ENCODE measurements around the gene P4HA2. TPM values are rescaled to one million over a fixed set of nuclear protein-coding genes. Genes with fewer than 3 reads are reported as not detected.

P4HA2 gene
- total and polyA plus RNA-seq, 10 donors = 2.7 to 38.1 (median 12.9) TPM

- Histone ChIP-seq H3K36me3 (peaks cover 0 to 52% (median 0%) of the 10 kb centered on the region in 6 donors), H3K4me3 (no peak overlapping the region), H3K9me3 (no peaks in the 10 kb centered on the region), H3K27me3 (replicated peaks in 1 of 7) (no peaks in the 10 kb centered on the region), H3K4me1 (no peaks in the 10 kb centered on the region), H3K27ac (peak overlapping the region in 1 of 8 donors; percentile 1)
- WGBS, 5 donors = 47 to 68% (median 63%) methylated on average over 1 of the region's 1 CpG
- TF ChIP-seq POLR2A (IDR thresholded peaks at IDR 0.05) (no peak), CTCF (IDR thresholded peaks at IDR 0.05 in 8 of 11, conservative IDR thresholded peaks at IDR 0.05 in 3 of 11) (no peak), POLR2AphosphoS5 (IDR thresholded peaks at IDR 0.05) (no peak)
- DNase-seq = no peak
- intact Hi-C loops (cut with DNase I; ENCODE audit: low total_unique reads) = no loop called here
Observed at GRCh38 chr5:132211787-132212186, 15.9 kb downstream of the P4HA2 start.

- 86 to 97% (median 93%) methylated on average over 1 of the region's 1 CpG for WGBS, 5 donors
- no peak for DNase-seq
- H3K4me1 ChIP-seq = no peaks in the 10 kb centered on the region
- intact Hi-C loops (cut with DNase I; ENCODE audit: low total_unique reads) = no loop called here
- H3K27ac ChIP-seq = peak overlapping the region in 1 of 8 donors; percentile 19
- H3K4me3 ChIP-seq = no peak overlapping the region
- H3K9me3 ChIP-seq = no peaks in the 10 kb centered on the region
- TF ChIP-seq POLR2AphosphoS5 (IDR thresholded peaks at IDR 0.05) = no peak
- TF ChIP-seq POLR2A (IDR thresholded peaks at IDR 0.05) = no peak
- no peak for TF ChIP-seq CTCF (IDR thresholded peaks at IDR 0.05 in 8 of 11, conservative IDR thresholded peaks at IDR 0.05 in 3 of 11)
- peaks cover 0 to 51% (median 0%) of the 10 kb centered on the region in 6 donors for H3K36me3 ChIP-seq
- no peaks in the 10 kb centered on the region for H3K27me3 ChIP-seq (replicated peaks in 1 of 7)
Observed at GRCh38 chr5:132210944-132211343, 16.7 kb downstream of the P4HA2 start.

DNA sequence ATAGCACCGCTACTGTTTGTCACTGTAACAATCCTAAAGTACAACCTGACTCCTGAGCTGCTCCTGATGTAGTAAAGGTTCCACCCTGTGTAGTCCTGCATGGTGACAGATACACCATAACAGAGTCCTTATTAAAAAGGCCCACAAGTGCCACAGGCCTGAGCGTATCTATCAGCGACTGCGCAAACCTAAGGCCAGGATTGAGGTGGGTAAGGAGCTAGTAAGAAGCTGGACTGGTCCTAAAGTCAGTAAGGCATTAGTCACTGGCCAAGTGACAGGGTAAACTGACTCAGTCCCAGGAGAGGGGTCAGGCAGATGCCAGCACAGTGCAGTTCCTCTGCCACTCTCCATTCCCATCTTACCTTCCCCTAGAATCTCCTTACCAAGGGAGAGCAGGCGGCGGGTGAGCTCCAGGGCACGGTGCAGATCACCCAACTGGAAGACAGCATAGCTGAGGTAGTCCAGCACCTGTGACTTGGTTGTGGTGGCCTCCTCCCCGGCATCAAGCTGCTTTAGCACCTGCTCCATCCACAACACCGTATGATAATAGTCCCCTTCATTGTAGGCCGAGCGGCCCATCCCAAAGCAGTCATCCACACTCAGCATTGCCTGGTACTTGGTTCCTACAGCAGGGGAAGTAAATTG lies 17.6 kb downstream of the P4HA2 start:
- Histone ChIP-seq H3K4me3 (no peak overlapping the region), H3K27ac (no peak overlapping the region), H3K4me1 (no peaks in the 10 kb centered on the region), H3K36me3 (peaks cover 0 to 51% (median 0%) of the 10 kb centered on the region in 6 donors), H3K27me3 (replicated peaks in 1 of 7) (no peaks in the 10 kb centered on the region), H3K9me3 (no peaks in the 10 kb centered on the region)
- 95 to 99% (median 96%) methylated on average over 11 of the region's 11 CpGs for WGBS, 5 donors
- TF ChIP-seq CTCF (IDR thresholded peaks at IDR 0.05 in 8 of 11, conservative IDR thresholded peaks at IDR 0.05 in 3 of 11) = no peak
- TF ChIP-seq POLR2AphosphoS5 (IDR thresholded peaks at IDR 0.05) = no peak
- no peak for DNase-seq
- intact Hi-C loops (cut with DNase I; ENCODE audit: low total_unique reads) = no loop called here

GRCh38 chr5:132209131-132209530 lies 18.5 kb downstream of the P4HA2 start:
- no peak overlapping the region for H3K4me3 ChIP-seq
- WGBS, 5 donors = 42 to 61% (median 49%) methylated on average over 9 of the region's 9 CpGs
- no peak for DNase-seq
- H3K27ac ChIP-seq = no peak overlapping the region
- H3K27me3 ChIP-seq (replicated peaks in 1 of 7) = no peaks in the 10 kb centered on the region
- TF ChIP-seq CTCF (IDR thresholded peaks at IDR 0.05 in 8 of 11, conservative IDR thresholded peaks at IDR 0.05 in 3 of 11) (no peak), POLR2A (IDR thresholded peaks at IDR 0.05) (no peak), POLR2AphosphoS5 (IDR thresholded peaks at IDR 0.05) (no peak)
- H3K9me3 ChIP-seq = no peaks in the 10 kb centered on the region
- H3K36me3 ChIP-seq = peaks cover 0 to 56% (median 0%) of the 10 kb centered on the region in 6 donors
- intact Hi-C loops (cut with DNase I; ENCODE audit: low total_unique reads) = no loop called here
- H3K4me1 ChIP-seq = no peaks in the 10 kb centered on the region
